Activated CD4-positive, alpha-beta memory T cell treated with anti-CD3 and anti-CD28 coated beads, Interleukin-2, amount 10 ng/mL, durations not matched to agents 7 days and 5 days (primary cell): ENCODE measurements around the gene MINK1. TPM values are rescaled to one million over a fixed set of nuclear protein-coding genes. Genes with fewer than 3 reads are reported as not detected.

Experiments used
- CTCF ChIA-PET: fragments of 350-600 bp; sonication (Branson Sonifier 250); formaldehyde crosslinking; loops from one replicate; lab custom pipeline; 2021; ENCODE audit warnings: antibody characterized with exemption, inconsistent platforms; lab: Charles Lee
- POLR2A ChIA-PET: fragments of 350-600 bp; sonication (Branson Sonifier 250); formaldehyde crosslinking; loops from one replicate; lab custom pipeline; 2021; ENCODE audit warnings: antibody characterized with exemption; lab: Charles Lee
- DNase-seq: peaks from one replicate; pipeline ENCODE4 v3.0.0-alpha.2; 2020
- H3K27ac Mint-ChIP-seq: one replicate; pipeline ENCODE4 v1.8.0; 2021; ENCODE audit warnings: mild to moderate bottlenecking, mixed read lengths
- H3K27me3 Mint-ChIP-seq: one replicate; pipeline ENCODE4 v1.8.0; 2021; ENCODE audit warnings: mixed read lengths
- H3K36me3 Mint-ChIP-seq: one replicate; pipeline ENCODE4 v1.8.0; 2021; ENCODE audit warnings: low read depth, mixed read lengths
- H3K4me1 Mint-ChIP-seq: one replicate; pipeline ENCODE4 v1.8.0; 2021; ENCODE audit warnings: mixed read lengths
- H3K4me3 Mint-ChIP-seq: one replicate; pipeline ENCODE4 v1.8.0; 2021; ENCODE audit warnings: mild to moderate bottlenecking, mixed read lengths
- H3K9me3 Mint-ChIP-seq: one replicate; pipeline ENCODE4 v1.8.0; 2021; ENCODE audit warnings: mixed read lengths
- total RNA-seq, 2 experiments: library from RNA; stranded (reverse); gene quantifications; one replicate each; pipeline ENCODE4 v1.2.3, GENCODE V29; 2021

The MINK1 gene
- total RNA-seq, 2 experiments from 2014 or later: 107 to 109 TPM

- no peak for DNase-seq
- POLR2A ChIA-PET: no interaction called here
- Mint-ChIP-seq H3K27ac (no peak overlapping the region), H3K27me3 (no peaks in the 10 kb centered on the region), H3K9me3 (no peaks in the 10 kb centered on the region), H3K36me3 (peaks cover 4% of the 10 kb centered on the region), H3K4me1 (no peaks in the 10 kb centered on the region), H3K4me3 (no peak overlapping the region)
- CTCF ChIA-PET: no interaction called here
Observed at GRCh38 chr17:4870855-4871254, 37.7 kb downstream of the MINK1 start.

DNA sequence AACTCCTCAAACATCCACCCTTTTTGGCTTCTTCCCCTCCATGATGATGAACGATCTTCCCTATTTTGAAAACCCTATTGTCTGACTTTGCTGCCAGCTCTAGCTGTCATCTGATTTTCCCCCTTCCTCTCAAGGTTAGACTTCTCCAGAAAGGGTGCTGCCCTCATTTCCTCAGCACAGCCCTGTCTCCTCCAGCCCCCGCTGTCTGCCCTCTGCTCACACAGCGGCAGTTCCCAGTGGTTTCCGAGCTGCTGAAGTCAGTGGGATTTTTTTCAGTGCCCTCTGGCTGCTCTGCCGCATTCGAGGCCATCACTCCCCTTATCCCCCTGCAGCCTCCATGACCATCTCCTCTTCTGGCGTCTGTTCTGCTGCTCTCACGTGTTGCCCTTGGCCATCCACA lies 39.6 kb downstream of the MINK1 start:
- ChIA-PET CTCF (no interaction called here), POLR2A (no interaction called here)
- Mint-ChIP-seq H3K4me1 (no peaks in the 10 kb centered on the region), H3K36me3 (peaks cover 4% of the 10 kb centered on the region), H3K9me3 (no peaks in the 10 kb centered on the region), H3K4me3 (no peak overlapping the region), H3K27ac (no peak overlapping the region), H3K27me3 (no peaks in the 10 kb centered on the region)
- no peak for DNase-seq

GRCh38 chr17:4877089-4877488 lies 43.9 kb downstream of the MINK1 start:
- ChIA-PET CTCF (no interaction called here), POLR2A (no interaction called here)
- Mint-ChIP-seq H3K4me3 (no peak overlapping the region), H3K27me3 (no peaks in the 10 kb centered on the region), H3K36me3 (peaks cover 13% of the 10 kb centered on the region), H3K27ac (no peak overlapping the region), H3K9me3 (no peaks in the 10 kb centered on the region), H3K4me1 (no peaks in the 10 kb centered on the region)
- no peak for DNase-seq

DNA sequence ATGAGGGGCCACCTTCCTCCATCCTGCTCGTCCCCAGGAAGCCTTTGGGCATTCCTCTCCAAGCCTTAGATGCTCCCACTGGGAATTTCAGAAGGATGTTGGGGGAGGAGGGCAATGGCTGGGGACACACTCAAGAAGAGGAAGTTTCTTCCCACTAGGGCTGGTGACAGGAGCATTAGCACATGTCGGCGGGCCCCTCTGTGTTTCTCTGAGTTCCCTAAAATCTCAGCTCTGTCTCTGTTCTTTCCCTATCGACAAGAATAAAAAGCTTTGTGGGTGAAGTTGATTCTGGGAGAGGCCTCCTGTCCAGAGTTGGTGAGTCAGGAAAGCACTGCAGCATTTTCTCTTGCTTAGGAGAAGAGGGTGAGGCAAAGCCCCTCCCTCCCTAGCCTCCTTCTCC lies 46.5 kb downstream of the MINK1 start:
- H3K27me3 Mint-ChIP-seq: no peaks in the 10 kb centered on the region
- CTCF ChIA-PET: interaction anchor here (4.2 kb wide), 1 partner anchor 170 kb away, joined by 18 read pairs; the partner anchor contains the start of gene ARRB2

DNA sequence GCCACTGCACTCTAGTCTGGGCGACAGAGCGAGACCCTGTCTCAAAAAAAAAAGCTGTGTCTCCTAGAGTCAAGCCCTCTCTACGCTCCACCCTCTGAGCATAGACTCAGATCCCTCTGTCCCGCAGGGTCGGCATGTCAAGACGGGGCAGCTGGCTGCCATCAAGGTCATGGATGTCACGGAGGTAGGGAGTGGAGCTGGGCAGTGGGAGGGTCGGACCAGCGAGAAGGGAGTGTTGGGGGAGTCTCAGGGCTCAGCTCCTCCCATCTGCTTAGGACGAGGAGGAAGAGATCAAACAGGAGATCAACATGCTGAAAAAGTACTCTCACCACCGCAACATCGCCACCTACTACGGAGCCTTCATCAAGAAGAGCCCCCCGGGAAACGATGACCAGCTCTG lies 47.7 kb downstream of the MINK1 start:
- no peak for DNase-seq
- Mint-ChIP-seq H3K9me3 (no peaks in the 10 kb centered on the region), H3K4me3 (no peak overlapping the region), H3K27ac (no peak overlapping the region), H3K27me3 (no peaks in the 10 kb centered on the region), H3K4me1 (no peaks in the 10 kb centered on the region), H3K36me3 (peaks cover 18% of the 10 kb centered on the region)
- CTCF ChIA-PET: interaction anchor here (0.5 to 4.2 kb wide), 5 partner anchors 11 to 172 kb away, joined by 3 to 18 read pairs (median 4); partner anchors contain the start of genes ARRB2, GLTPD2 and MED11
- POLR2A ChIA-PET: interaction anchor here (1.0 to 1.4 kb wide), 5 partner anchors 9 to 170 kb away, joined by 3 to 6 read pairs (median 3); partner anchors contain the start of gene ARRB2

More for the DNA sequence above, 46.5 kb downstream of the MINK1 start:
- H3K4me3 Mint-ChIP-seq: no peak overlapping the region
- POLR2A ChIA-PET: no interaction called here
- peaks cover 11% of the 10 kb centered on the region for H3K36me3 Mint-ChIP-seq
- DNase-seq: no peak
- H3K9me3 Mint-ChIP-seq: no peaks in the 10 kb centered on the region
- H3K4me1 Mint-ChIP-seq: no peaks in the 10 kb centered on the region
- no peak overlapping the region for H3K27ac Mint-ChIP-seq

DNA sequence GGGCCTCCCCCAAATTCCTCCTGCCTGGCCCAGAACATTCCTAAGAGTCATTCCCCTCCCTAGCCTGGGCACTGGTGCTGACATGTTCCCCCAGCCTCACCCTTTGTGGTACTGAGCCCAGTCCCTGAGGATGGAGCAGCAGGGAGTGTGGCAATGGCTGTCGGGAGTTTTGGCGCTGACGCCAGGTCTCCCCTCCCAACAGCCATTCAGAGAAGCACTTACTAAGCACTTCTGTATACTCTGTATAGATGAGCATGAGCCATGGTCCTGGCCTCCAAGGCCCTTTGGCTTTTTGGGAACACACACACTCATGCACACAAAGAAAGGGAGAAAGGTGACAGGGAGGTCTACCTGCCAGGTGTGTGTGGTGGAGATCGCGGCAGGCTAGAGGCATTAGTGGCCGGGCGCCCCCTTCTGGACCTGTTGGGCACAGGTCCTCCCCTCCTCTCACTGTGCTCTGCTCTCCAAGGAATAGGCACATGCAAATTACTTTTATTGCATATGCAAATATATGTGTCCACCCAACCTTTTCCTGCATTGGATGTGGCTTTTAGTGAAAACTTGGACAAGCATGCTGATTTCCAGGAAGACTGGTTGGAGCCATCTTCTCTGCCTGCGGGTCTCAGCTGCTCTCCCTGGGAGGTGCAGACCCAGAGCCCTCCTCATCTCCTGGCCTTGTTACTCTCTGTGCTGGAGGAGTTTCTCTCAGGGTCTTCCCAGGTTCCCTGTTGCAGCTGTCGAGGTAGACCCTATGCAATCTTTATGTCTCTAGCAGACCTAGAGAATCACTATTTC lies 48.8 kb downstream of the MINK1 start:
- peak; percentile 66 for DNase-seq
- POLR2A ChIA-PET: interaction anchor here (1.4 kb wide), 1 partner anchor 172 kb away, joined by 6 read pairs; the partner anchor contains the start of gene ARRB2
- Mint-ChIP-seq H3K27me3 (no peaks in the 10 kb centered on the region), H3K36me3 (peaks cover 18% of the 10 kb centered on the region), H3K4me3 (no peak overlapping the region), H3K4me1 (no peaks in the 10 kb centered on the region), H3K27ac (no peak overlapping the region), H3K9me3 (no peaks in the 10 kb centered on the region)
- CTCF ChIA-PET: interaction anchor here (1.8 to 4.2 kb wide), 2 partner anchors 92 to 173 kb away, joined by 7 to 18 read pairs; partner anchors contain the start of genes ARRB2 and GLTPD2

- H3K4me3 Mint-ChIP-seq: no peak overlapping the region
- peaks cover 2% of the 10 kb centered on the region for H3K4me1 Mint-ChIP-seq
- CTCF ChIA-PET: interaction anchor here (0.5 to 2.0 kb wide), 3 partner anchors 94 to 115 kb away, joined by 3 to 8 read pairs (median 4); no protein-coding TSS in a partner anchor
- H3K27me3 Mint-ChIP-seq: no peaks in the 10 kb centered on the region
- H3K9me3 Mint-ChIP-seq: no peaks in the 10 kb centered on the region
- POLR2A ChIA-PET: interaction anchor here (0.8 kb wide), 1 partner anchor 181 kb away, joined by 3 read pairs; the partner anchor contains the start of gene PELP1
- H3K36me3 Mint-ChIP-seq: peaks cover 25% of the 10 kb centered on the region
- H3K27ac Mint-ChIP-seq: no peak overlapping the region
- no peak for DNase-seq
Observed at GRCh38 chr17:4884489-4884888, 51.3 kb downstream of the MINK1 start.

- Mint-ChIP-seq H3K4me3 (no peak overlapping the region), H3K36me3 (peaks cover 30% of the 10 kb centered on the region), H3K27ac (no peak overlapping the region), H3K4me1 (peaks cover 2% of the 10 kb centered on the region), H3K9me3 (no peaks in the 10 kb centered on the region), H3K27me3 (no peaks in the 10 kb centered on the region)
- ChIA-PET POLR2A (no interaction called here), CTCF (interaction anchor here (0.7 to 1.7 kb wide), 2 partner anchors 97 to 177 kb away, joined by 3 to 9 read pairs; partner anchors contain the start of gene ARRB2)
- DNase-seq: no peak
Observed at GRCh38 chr17:4886830-4887229, 53.7 kb downstream of the MINK1 start.

DNA sequence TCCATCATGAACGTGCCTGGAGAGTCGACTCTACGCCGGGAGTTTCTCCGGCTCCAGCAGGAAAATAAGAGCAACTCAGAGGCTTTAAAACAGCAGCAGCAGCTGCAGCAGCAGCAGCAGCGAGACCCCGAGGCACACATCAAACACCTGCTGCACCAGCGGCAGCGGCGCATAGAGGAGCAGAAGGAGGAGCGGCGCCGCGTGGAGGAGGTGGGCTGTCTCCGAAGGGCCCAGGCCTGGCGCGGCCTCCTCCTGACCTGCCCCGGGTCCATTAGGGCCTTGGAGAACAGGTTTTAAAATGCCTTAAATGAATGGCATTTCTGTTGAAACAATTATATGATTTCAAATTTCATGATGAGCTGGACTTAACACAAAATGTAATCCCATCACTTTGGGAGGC lies 54.4 kb downstream of the MINK1 start:
- ChIA-PET CTCF (interaction anchor here (1.7 to 2.8 kb wide), 2 partner anchors 98 to 321 kb away, joined by 9 to 12 read pairs; no protein-coding TSS in a partner anchor), POLR2A (no interaction called here)
- no peak overlapping the region for H3K27ac Mint-ChIP-seq
- no peaks in the 10 kb centered on the region for H3K27me3 Mint-ChIP-seq
- H3K4me1 Mint-ChIP-seq: peaks cover 2% of the 10 kb centered on the region
- no peak for DNase-seq
- peaks cover 28% of the 10 kb centered on the region for H3K36me3 Mint-ChIP-seq
- H3K4me3 Mint-ChIP-seq: no peak overlapping the region
- no peaks in the 10 kb centered on the region for H3K9me3 Mint-ChIP-seq

DNA sequence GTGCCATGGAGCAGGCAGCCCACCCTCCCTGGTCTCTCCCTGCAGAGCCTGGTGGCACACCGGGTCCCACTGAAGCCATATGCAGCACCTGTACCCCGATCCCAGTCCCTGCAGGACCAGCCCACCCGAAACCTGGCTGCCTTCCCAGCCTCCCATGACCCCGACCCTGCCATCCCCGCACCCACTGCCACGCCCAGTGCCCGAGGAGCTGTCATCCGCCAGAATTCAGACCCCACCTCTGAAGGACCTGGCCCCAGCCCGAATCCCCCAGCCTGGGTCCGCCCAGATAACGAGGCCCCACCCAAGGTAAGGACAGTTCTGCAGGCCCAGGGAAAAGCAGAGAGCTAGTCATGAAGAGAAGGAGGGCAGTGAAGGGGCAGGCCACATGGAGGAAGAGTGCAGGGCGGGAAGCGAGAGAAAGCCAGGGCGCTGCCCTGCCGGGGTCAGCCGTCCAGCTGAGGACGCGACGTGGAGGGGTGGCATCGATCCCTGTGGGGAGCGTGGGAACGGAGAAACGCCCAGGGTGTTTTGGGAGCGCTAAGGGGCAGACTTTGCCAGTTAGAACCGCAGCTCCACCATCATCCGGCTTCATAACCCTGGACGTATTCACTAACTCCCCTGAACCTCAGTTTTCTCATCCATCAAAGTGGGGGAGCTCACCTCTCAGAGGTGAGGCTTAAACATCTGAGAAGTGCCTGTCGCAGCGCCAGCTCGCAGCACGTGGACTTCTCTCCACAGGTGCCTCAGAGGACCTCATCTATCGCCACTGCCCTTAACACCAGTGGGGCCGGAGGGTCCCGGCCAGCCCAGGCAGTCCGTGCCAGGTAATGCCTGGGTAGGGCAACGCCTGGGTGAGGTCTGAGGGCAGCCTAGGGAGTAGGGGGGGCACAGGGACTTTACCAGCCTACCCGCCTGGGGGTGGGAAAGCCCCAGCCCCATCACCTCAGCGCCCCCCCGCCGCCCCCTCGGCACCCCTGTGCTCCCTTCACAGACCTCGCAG lies 58.6 kb downstream of the MINK1 start:
- Mint-ChIP-seq H3K27ac (no peak overlapping the region), H3K4me1 (peaks cover 2% of the 10 kb centered on the region), H3K9me3 (no peaks in the 10 kb centered on the region), H3K27me3 (no peaks in the 10 kb centered on the region), H3K36me3 (peaks cover 40% of the 10 kb centered on the region), H3K4me3 (no peak overlapping the region)
- no peak for DNase-seq
- CTCF ChIA-PET: interaction anchor here (1.4 to 1.7 kb wide), 2 partner anchors 7 to 105 kb away, joined by 3 to 4 read pairs; partner anchors contain the start of genes C17orf107 and VMO1
- POLR2A ChIA-PET: interaction anchor here (1.0 kb wide), 1 partner anchor 34 kb away, joined by 3 read pairs; no protein-coding TSS in a partner anchor

DNA sequence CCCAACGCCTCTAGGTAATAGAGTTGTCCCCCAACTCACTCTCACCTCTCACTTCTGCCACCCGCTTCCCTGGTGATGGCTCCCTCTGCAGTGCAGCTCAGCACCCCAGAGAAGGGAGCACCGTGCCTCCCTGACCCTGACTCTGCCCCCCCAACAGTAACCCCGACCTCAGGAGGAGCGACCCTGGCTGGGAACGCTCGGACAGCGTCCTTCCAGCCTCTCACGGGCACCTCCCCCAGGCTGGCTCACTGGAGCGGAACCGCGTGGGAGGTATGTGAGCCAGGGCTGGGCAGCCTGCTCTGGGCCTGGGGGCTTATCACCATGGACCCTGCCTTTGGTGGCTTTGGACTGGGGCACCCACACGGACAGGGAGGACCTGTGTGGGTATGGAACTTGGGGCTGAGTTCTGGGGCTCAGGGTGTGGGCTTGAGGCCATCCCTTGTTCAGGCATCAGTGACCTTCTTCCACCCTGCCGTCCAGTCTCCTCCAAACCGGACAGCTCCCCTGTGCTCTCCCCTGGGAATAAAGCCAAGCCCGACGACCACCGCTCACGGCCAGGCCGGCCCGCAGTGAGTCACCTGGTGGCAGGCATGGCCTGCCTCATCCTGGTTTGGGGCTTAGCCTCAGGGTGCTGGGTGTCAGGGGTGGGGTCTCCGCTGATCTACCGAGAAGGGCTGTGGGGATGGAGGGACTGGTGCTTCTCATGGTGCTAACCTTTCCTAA lies 59.5 kb downstream of the MINK1 start:
- H3K4me1 Mint-ChIP-seq: peaks cover 2% of the 10 kb centered on the region
- no peaks in the 10 kb centered on the region for H3K9me3 Mint-ChIP-seq
- H3K27me3 Mint-ChIP-seq: no peaks in the 10 kb centered on the region
- DNase-seq: no peak
- POLR2A ChIA-PET: no interaction called here
- peaks cover 37% of the 10 kb centered on the region for H3K36me3 Mint-ChIP-seq
- H3K4me3 Mint-ChIP-seq: no peak overlapping the region
- no peak overlapping the region for H3K27ac Mint-ChIP-seq
- CTCF ChIA-PET: interaction anchor here (0.6 kb wide), 1 partner anchor 328 kb away, joined by 3 read pairs; no protein-coding TSS in a partner anchor

DNA sequence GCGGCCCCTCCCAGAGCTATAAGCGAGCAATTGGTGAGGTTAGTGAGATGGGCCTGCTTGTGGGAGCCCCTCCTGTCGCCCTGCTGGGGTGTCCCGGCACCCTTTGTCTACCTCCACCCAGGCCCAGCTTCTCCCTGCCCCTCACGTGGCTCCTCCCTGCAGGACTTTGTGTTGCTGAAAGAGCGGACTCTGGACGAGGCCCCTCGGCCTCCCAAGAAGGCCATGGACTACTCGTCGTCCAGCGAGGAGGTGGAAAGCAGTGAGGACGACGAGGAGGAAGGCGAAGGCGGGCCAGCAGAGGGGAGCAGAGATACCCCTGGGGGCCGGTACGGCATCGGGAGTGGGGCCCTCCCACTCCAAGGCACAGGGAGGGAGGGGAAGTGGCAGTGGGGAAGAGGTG lies 60.1 kb downstream of the MINK1 start:
- peaks cover 37% of the 10 kb centered on the region for H3K36me3 Mint-ChIP-seq
- H3K9me3 Mint-ChIP-seq: no peaks in the 10 kb centered on the region
- H3K27ac Mint-ChIP-seq: no peak overlapping the region
- ChIA-PET POLR2A (no interaction called here), CTCF (interaction anchor here (0.6 kb wide), 1 partner anchor 329 kb away, joined by 3 read pairs; no protein-coding TSS in a partner anchor)
- H3K4me3 Mint-ChIP-seq: no peak overlapping the region
- no peaks in the 10 kb centered on the region for H3K27me3 Mint-ChIP-seq
- peaks cover 2% of the 10 kb centered on the region for H3K4me1 Mint-ChIP-seq
- no peak for DNase-seq
